ENCODE results near the gene DMBX1.
A peak's percentile ranks its signal among the peaks of the same experiment; 100 is the strongest.

Gene DMBX1

GRCh38 chr1:46522969-46523320 is 33.3 kb downstream of the DMBX1 start:
- Mint-ChIP-seq H3K4me1 (peaks cover 69% of the 10 kb centered on the region), H3K9me3 (no peaks in the 10 kb centered on the region), H3K27me3 (ENCODE audit: low read depth, poor library complexity) (peaks cover 85% of the 10 kb centered on the region), H3K36me3 (ENCODE audit: low read depth) (no peaks in the 10 kb centered on the region), H3K27ac (no peak overlapping the region), H3K4me3 (no peak overlapping the region)
- DNase-seq = no peak
- TF ChIP-seq CTCF (IDR thresholded peaks at IDR 0.05) = no peak

DNA sequence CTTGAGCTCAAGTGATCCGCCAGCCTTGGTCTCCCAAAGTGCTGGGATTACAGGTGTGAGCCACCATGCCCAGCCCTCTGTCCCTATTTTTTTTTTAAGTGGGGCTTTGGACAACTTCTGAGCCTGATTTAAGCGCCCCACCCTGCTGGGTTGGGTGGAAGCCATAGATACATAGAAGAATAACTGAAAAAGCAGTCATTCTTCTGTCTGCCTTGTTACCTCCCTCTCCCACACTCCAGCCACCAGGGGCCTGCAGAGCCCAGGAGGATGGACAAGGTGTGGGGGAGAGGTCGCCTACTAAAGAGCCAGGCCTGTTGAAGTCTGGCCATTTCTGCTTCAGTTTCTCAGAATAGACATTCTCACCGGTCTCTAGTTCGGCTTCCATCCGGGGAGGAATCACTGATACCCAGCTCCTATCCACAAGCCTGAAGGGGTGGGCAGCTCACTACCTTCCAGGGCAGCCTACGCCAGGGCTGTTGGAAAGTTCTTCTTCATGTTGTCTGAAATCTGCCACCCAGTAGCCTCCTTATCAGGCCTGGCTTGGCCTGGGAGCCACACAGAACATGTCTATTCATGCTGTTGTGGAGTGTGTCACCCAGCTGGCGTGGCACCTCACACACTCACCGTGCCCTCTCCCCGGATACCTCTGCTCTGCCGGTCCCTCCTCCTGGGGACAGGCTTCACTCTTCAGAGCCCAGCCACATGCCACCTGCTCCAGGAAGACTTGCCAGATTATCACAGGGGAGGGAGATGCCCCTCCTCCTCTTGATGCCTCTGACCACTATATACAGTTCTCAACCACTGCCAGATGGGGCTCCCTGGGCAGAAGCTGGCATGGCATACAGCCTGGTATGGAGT is 34.1 kb downstream of the DMBX1 start:
- no peak for TF ChIP-seq CTCF (IDR thresholded peaks at IDR 0.05)
- Mint-ChIP-seq H3K27me3 (ENCODE audit: low read depth, poor library complexity) (peaks cover 87% of the 10 kb centered on the region), H3K36me3 (ENCODE audit: low read depth) (no peaks in the 10 kb centered on the region), H3K9me3 (no peaks in the 10 kb centered on the region), H3K4me3 (no peak overlapping the region), H3K27ac (no peak overlapping the region), H3K4me1 (peaks cover 63% of the 10 kb centered on the region)
- DNase-seq = no peak

DNA sequence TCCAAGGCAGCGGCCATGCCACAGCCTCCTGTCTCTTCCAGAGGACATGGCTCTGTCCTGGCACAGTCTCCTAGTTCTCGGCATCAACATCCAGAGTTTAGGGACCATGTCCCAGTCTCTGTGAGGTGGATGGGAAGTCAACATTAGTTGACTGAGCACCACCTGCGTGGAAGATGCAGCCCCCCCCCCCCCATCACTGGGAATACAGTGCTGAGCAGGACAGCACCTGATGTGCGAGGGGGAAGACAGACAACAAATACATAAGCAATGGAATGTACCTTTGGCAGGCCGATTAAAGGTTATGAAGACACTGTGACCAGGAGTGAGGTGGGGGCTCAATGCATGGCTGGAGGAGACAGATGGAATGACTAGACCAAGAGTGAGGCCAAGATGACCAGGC is 35.2 kb downstream of the DMBX1 start:
- DNase-seq = no peak
- Mint-ChIP-seq H3K4me1 (peaks cover 52% of the 10 kb centered on the region), H3K27ac (no peak overlapping the region), H3K36me3 (ENCODE audit: low read depth) (no peaks in the 10 kb centered on the region), H3K4me3 (peak overlapping the region; percentile 61), H3K9me3 (no peaks in the 10 kb centered on the region), H3K27me3 (ENCODE audit: low read depth, poor library complexity) (peaks cover 97% of the 10 kb centered on the region)
- TF ChIP-seq CTCF (IDR thresholded peaks at IDR 0.05) = no peak

DNA sequence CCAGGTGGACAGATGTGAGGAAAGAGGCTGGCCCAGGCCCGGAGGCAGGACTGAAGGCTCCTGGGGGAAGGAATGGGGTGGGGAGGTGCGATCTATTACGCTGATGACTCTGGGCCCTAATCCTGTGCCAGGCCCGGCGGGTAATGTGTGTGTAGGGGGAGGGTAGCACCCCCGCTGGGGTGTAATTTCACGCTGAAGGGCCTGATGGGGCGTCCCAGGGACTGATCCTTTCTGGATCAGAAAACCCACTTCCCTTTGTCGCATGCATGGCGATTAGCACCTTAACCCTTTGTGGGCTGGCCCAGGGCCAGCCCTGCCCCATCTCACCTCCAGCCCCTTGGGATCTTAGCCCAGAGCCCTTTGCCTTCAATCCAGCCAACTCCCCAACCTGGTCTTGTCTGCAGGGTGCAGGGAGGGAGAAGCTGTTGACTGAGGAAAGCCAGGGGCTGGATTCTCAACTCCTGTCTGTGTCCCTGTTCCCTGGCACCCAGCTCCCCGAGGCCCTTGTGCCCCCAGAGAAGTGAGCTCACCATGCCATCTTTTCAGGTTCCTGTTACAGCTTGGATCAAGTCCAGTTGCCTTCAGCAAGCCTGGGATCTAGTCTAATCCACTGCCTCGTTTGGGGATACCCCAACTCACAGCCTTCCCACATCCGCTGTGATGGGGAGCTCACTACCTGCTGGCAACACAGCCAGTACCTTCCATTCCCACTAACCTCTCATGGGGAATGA is 35.8 kb downstream of the DMBX1 start:
- no peak for DNase-seq
- peaks cover 100% of the 10 kb centered on the region for H3K27me3 Mint-ChIP-seq (ENCODE audit: low read depth, poor library complexity)

DNA sequence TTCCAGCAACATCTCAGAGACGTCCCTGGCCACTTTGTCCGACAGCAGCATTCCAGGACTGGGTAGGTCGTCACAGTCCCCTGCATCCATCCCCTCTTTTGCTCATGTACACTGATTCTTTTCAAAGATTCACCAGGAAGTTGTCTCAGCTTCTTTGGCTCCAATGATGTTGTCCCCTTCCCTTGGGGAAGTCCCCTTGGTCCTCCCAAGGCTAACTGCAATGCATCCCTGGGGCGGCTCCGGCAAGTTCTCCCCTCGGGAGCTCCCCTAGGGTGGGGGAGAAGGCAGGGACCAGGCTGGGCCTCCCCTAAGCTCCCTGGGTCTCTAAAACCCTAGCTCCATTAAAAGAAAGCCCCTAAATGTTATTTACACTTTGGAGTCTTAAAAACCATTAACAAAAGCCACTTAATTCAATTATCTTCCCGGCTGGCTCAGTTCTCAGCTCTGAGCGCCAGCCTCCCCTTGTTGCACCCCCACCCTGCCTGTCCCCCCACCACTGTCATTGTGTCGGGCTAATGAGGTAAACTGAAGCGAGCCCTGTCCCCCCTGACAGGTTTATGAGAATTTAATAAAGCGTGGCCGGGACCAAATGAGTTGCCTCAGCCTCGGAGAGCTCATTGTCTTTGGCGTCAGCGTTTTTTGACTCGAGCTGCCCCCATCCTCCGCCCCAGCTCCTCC is 36.5 kb downstream of the DMBX1 start:
- Mint-ChIP-seq H3K27me3 (ENCODE audit: low read depth, poor library complexity) (peaks cover 100% of the 10 kb centered on the region), H3K9me3 (no peaks in the 10 kb centered on the region), H3K36me3 (ENCODE audit: low read depth) (no peaks in the 10 kb centered on the region), H3K27ac (peak overlapping the region; percentile 15), H3K4me3 (peak overlapping the region; percentile 67), H3K4me1 (peaks cover 42% of the 10 kb centered on the region)
- DNase-seq = peak; percentile 33
- TF ChIP-seq CTCF (IDR thresholded peaks at IDR 0.05) = no peak

More for the DNA sequence above, 35.8 kb downstream of the DMBX1 start:
- H3K36me3 Mint-ChIP-seq (ENCODE audit: low read depth) = no peaks in the 10 kb centered on the region
- H3K27ac Mint-ChIP-seq = no peak overlapping the region
- peak overlapping the region; percentile 67 for H3K4me3 Mint-ChIP-seq
- no peak for TF ChIP-seq CTCF (IDR thresholded peaks at IDR 0.05)
- peaks cover 46% of the 10 kb centered on the region for H3K4me1 Mint-ChIP-seq
- no peaks in the 10 kb centered on the region for H3K9me3 Mint-ChIP-seq

All from nephron progenitor cell (in vitro differentiated cells).